GM21381 (cell line): ENCODE measurements around the gene ADAM29.
"Not testable (repeated sequence)": the region's sequence is repeated elsewhere in the genome, so short reads cannot be mapped to it uniquely, and the experiment has no call there.

Source experiments
- ATAC-seq: cut with Tn5 transposase; IDR thresholded peaks from one replicate; pipeline ENCODE4 v1.9.1; 2021; ENCODE audit warnings: mild to moderate bottlenecking, moderate library complexity; ENCODE audit not compliant: unreplicated experiment

Gene ADAM29

GRCh38 chr4:174946246-174946645 is 28.1 kb downstream of the ADAM29 start:
- ATAC-seq: no peak

DNA sequence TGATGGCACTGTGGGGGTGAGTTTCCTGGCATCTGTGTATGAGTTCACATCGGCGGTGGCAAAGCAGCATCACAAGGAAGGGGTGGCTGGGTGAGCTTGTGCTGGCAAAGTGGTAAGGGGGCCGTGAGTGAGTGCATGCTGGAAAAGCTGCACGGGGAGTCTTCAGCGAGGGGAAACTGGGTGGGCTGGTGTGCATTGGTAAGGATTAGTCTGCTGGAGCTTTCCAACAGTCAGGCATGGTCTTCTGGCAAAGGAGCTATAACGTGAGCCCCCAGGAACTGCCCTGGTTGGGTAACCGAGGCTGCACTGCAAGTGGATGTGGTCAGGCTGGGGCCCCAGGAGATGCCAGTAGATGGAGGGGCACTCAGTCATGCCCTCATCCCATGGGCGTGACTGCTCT is 30.7 kb downstream of the ADAM29 start:
- no peak for ATAC-seq

DNA sequence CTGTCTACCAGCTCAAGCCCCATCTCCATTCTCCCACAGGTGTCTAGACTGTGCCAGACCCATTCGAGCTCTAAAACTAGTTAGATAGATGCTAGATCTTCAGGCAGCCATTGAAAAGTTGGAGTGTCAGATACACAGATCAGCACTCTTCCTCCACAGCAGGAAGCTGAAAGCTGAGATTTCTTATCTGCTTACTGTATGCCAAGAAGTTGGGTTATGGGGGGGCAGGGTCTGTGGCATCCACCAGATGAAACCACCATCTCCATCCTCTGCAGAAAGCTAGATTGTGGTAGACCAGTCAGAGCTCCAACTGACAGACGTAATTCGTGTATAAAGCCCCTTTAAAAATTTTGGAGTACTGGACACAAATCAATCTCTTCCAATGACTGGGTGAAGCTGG is 54.8 kb downstream of the ADAM29 start:
- no peak for ATAC-seq

DNA sequence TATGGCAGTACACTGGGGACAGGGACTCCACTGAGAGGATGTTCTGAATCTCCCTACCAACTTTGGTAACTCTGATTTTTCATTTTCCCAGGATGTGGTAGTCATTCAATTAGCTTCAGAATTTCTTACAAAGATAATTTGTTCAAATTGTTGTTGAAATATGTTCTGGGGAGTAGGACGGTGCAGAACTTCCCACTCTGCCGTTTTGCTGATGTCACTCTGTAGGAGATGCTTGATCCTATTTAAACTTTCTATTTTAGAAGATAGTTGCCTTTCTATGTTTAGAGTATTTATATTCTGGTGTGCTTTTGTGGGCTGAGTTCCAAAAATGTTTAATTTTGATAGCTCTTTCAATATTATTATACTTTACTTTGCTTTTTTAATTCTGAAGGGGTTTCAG is 55.2 kb downstream of the ADAM29 start:
- no peak for ATAC-seq

- ATAC-seq: no peak
Observed at GRCh38 chr4:174983128-174983750, 65.1 kb downstream of the ADAM29 start.

DNA sequence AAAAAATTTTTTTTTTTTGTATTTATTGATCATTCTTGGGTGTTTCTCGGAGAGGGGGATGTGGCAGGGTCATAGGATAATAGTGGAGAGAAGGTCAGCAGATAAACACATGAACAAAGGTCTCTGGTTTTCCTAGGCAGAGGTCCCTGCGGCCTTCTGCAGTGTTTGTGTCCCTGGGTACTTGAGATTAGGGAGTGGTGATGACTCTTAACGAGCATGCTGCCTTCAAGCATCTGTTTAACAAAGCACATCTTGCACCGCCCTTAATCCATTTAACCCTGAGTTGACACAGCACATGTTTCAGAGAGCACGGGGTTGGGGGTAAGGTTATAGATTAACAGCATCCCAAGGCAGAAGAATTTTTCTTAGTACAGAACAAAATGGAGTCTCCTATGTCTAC is 65.7 kb downstream of the ADAM29 start:
- ATAC-seq: not testable (repeated sequence)

GRCh38 chr4:174989791-174990190 is 71.6 kb downstream of the ADAM29 start:
- no peak for ATAC-seq

- ATAC-seq: no peak
Observed at GRCh38 chr4:174993916-174994315, 75.8 kb downstream of the ADAM29 start.

DNA sequence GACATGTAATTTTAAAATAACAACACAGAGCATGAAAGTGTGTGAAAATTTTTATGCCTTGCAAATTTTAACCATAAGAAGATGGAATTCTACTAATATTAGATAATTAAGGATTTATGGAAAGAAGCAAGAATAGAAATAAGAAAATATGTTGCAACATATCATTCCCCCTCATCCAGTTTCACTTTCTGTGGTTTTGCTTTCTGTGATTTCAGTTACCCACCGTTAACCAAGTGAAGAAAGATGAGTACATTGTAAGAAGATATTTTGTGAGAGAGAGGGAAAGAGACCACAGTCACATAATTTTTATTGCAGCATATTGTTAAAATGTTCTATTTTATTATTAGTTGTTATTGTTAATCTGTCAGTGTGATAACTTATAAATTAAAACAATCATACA is 77.9 kb downstream of the ADAM29 start:
- no peak for ATAC-seq

- no peak for ATAC-seq
Observed at GRCh38 chr4:174999407-174999806, 81.2 kb downstream of the ADAM29 start.

GRCh38 chr4:175017751-175018150 is 99.6 kb downstream of the ADAM29 start:
- no peak for ATAC-seq

DNA sequence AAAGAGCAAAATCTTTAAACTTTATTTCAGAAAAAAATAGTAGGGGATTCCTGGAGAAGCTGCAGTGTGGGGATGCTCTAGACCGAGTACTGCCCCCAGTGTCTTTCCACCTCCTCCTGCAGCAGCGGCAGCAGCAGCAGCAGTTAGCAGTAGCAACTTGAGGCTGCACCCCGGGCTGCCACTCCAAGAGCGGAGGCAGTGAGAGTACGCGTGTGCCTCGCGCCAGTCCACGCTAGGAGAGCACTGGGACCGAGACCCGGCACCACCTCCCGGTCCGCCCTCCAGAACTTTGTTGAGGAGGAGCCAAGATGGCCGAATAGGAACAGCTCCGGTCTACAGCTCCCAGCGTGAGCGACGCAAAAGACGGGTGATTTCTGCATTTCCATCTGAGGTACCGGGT is 101.3 kb downstream of the ADAM29 start:
- ATAC-seq: not testable (repeated sequence)
